K562 (cell line): ENCODE measurements around the gene PALMD. TPM values are rescaled to one million over a fixed set of nuclear protein-coding genes. Genes with fewer than 3 reads are reported as not detected.

Source experiments
- ATAC-seq: fragments of 200-7000 bp; cut with Tn5 transposase; 3 replicates; pipeline ENCODE4 v1.9.1; 2020; ENCODE audit warnings: moderate library complexity
- BruUV-seq: library from RNA; stranded (reverse); fragments of 400-500 nt; replicated peaks from 2 replicates; lab custom pipeline; 2021; lab: Mats Ljungman, UMichigan
- CTCF ChIA-PET: fragments of 300-600 bp; formaldehyde crosslinking; extraction: SDS; loops from one replicate; lab custom pipeline; 2021; ENCODE audit warnings: low intra/inter-chr PET ratio; lab: Yijun Ruan, JAX
- POLR2A ChIA-PET: fragments of 300-600, 350-650 bp; sonication (Branson Sonifier 250); formaldehyde crosslinking; extraction: SDS; loops from one replicate; lab custom pipeline; 2021; ENCODE audit warnings: antibody characterized with exemption, inconsistent platforms; lab: Yijun Ruan, JAX
- DNase-seq, 4 experiments: peaks; one replicate each; pipeline versions ENCODE4 v3.0.0 to v3.0.0-alpha.2; 2011 to 2018; ENCODE audit warnings: low spot score in 3 of 4, mixed read lengths in 3 of 4; ENCODE audit errors: extremely low read depth in 1 of 4
- FAIRE-seq: peaks from 2 replicates; lab custom pipeline; 2011; peaks lifted over from hg19 to GRCh38; lab: Jason Lieb, UNC
- H2AFZ ChIP-seq: 2 replicates; pipeline ENCODE4 v1.6.0; 2011; ENCODE audit warnings: low read depth, low read length, control low read depth, inconsistent platforms
- H3K27ac ChIP-seq: fragments of 200-600 bp; 3 replicates; pipeline ENCODE4 v1.8.0; 2011; ENCODE audit warnings: low read depth, mild to moderate bottlenecking, control low read depth, inconsistent platforms, low read length, moderate library complexity, mixed read lengths; ENCODE audit errors: extremely low read depth
- H3K27me3 ChIP-seq, 2 experiments: fragments of 300-600 bp in 1 of 2; 2 replicates in 1 of 2; 3 replicates in 1 of 2; pipeline versions ENCODE4 v1.6.0 to v1.8.0; 2011; ENCODE audit warnings: inconsistent platforms in 2 of 2, low read length in 2 of 2, mild to moderate bottlenecking in 1 of 2, mixed read lengths in 1 of 2, moderate library complexity in 1 of 2; ENCODE audit not compliant: control insufficient read depth in 2 of 2, insufficient read depth in 2 of 2
- H3K36me3 ChIP-seq: fragments of 300-600 bp; 3 replicates; pipeline ENCODE4 v1.8.0; 2011; ENCODE audit warnings: mild to moderate bottlenecking, low read length, inconsistent platforms; ENCODE audit not compliant: control insufficient read depth, insufficient read depth
- H3K4me1 ChIP-seq, 2 experiments: fragments of 200-600 bp in 1 of 2; replicated peaks in 1 of 2; 2 replicates in 1 of 2; 3 replicates in 1 of 2; pipeline versions ENCODE4 v1.5.1 to v1.8.0; 2011; ENCODE audit warnings: inconsistent platforms in 2 of 2, low read length in 2 of 2, mild to moderate bottlenecking in 1 of 2, mixed read lengths in 1 of 2, moderate library complexity in 1 of 2; ENCODE audit not compliant: control insufficient read depth in 2 of 2, insufficient read depth in 2 of 2
- H3K4me2 ChIP-seq: 2 replicates; pipeline ENCODE4 v1.6.1; 2011; ENCODE audit warnings: low read length, control low read depth, inconsistent platforms, mixed read lengths; ENCODE audit not compliant: insufficient read depth
- H3K4me3 ChIP-seq: fragments of 200-600 bp; sonication (generic), shearing (Covaris generic); 2 replicates; pipeline ENCODE4 v1.5.1; 2016; ENCODE audit warnings: control low read depth, inconsistent platforms
- H3K79me2 ChIP-seq: fragments of 200-600 bp; 3 replicates; pipeline ENCODE4 v1.8.0; 2011; ENCODE audit warnings: low read length, inconsistent platforms; ENCODE audit not compliant: control insufficient read depth, insufficient read depth
- H3K9ac ChIP-seq, 2 experiments: 2 replicates each; pipeline versions ENCODE4 v1.6.0 to v1.6.1; 2011; ENCODE audit warnings: low read depth in 2 of 2, low read length in 2 of 2, control low read depth in 1 of 2, inconsistent platforms in 1 of 2, mild to moderate bottlenecking in 1 of 2, mixed read lengths in 1 of 2; ENCODE audit not compliant: insufficient read depth in 1 of 2
- H3K9me1 ChIP-seq: one replicate; pipeline ENCODE4 v1.6.0; 2011; ENCODE audit warnings: inconsistent platforms, mild to moderate bottlenecking, low read length, moderate library complexity; ENCODE audit not compliant: control insufficient read depth, insufficient read depth
- H3K9me3 ChIP-seq: replicated peaks from 2 replicates; pipeline ENCODE4 v1.5.1; 2011; ENCODE audit warnings: low read depth, low read length, inconsistent platforms; ENCODE audit not compliant: control insufficient read depth, insufficient read depth
- H4K20me1 ChIP-seq: replicated peaks from 2 replicates; pipeline ENCODE4 v1.6.1; 2011; ENCODE audit warnings: low read length, inconsistent platforms, mixed read lengths; ENCODE audit not compliant: control insufficient read depth, insufficient read depth
- RBM17 ChIP-seq: fragments of 200-400 bp; formaldehyde crosslinking; IDR thresholded peaks from 2 replicates; pipeline ENCODE4 v1.6.1; 2017; ENCODE audit warnings: low read depth, mild to moderate bottlenecking, low read length, borderline replicate concordance
- RCOR1 ChIP-seq, 2 experiments: IDR thresholded peaks; 2 replicates each; pipeline ENCODE4 v1.6.1; 2012; ENCODE audit warnings: low read depth in 2 of 2, low read length in 2 of 2, borderline replicate concordance in 1 of 2, improper control_type of control experiment in 1 of 2
- SREBF1 ChIP-seq: fragments of 150-350 bp; IDR thresholded peaks from 2 replicates; pipeline ENCODE4 v1.6.1; 2014; ENCODE audit warnings: antibody characterized with exemption, low read depth, low read length, borderline replicate concordance
- ZBTB34 ChIP-seq: fragments of 250-450 bp; sonication (Bioruptor Pico); IDR thresholded peaks from 2 replicates; pipeline ENCODE4 v1.8.0; 2021; ENCODE audit warnings: mild to moderate bottlenecking, moderate library complexity
- ZNF311 ChIP-seq: fragments of 250-450 bp; sonication (Bioruptor Pico); IDR thresholded peaks from 2 replicates; pipeline ENCODE4 v1.4.0; 2020; ENCODE audit warnings: mild to moderate bottlenecking, moderate library complexity
- ZNF407 ChIP-seq: fragments of 450-650 bp; IDR thresholded peaks from 2 replicates; pipeline ENCODE4 v1.6.1; 2016; ENCODE audit warnings: low read depth
- ZNF696 ChIP-seq: fragments of 250-450 bp; sonication (Bioruptor Pico); conservative IDR thresholded peaks from 2 replicates; pipeline ENCODE4 v1.4.0; 2020; ENCODE audit warnings: mild to moderate bottlenecking, moderate library complexity
- WGBS: fragments of 100-300 bp; shearing (Covaris generic); methylation state at CpG from one replicate; pipeline ENCODE4 v1.1.6; 2016; ENCODE audit warnings: low coverage, mixed read lengths; ENCODE audit not compliant: insufficient coverage; ENCODE audit errors: missing lambda C conversion rate; 5-methylcytosine and 5-hydroxymethylcytosine counted together
- in situ Hi-C: fragments of 300-500 bp; cut with MboI; formaldehyde crosslinking; loops from 4 replicates; pipeline ENCODE4 v1.15.0; 2018; ENCODE audit warnings: inconsistent platforms, mixed read lengths
- intact Hi-C: fragments of 100-400 bp; cut with micrococcal nuclease; formaldehyde crosslinking; loops from 2 replicates; pipeline ENCODE4 v1.14.2; 2022
- polyA plus RNA-seq, 8 experiments: library from polyadenylated mRNA; depleted of rRNA in 4 of 8; stranded (reverse) in 5 of 8; unstranded in 3 of 8; fragments of >200 nt; fragmentation: Nextera tagmentation in 2 of 8; fragmentation: Illumina TruSeq in 1 of 8; extraction: Ambion mirVana in 2 of 8; extraction: Trizol in 1 of 8; gene quantifications; 2 replicates each; pipeline versions ENCODE4 v1.2.1 to v1.2.3, GENCODE V29; 2011 to 2014; ENCODE audit warnings: inconsistent platforms in 1 of 8, missing spikeins in 1 of 8
- total RNA-seq, 7 experiments: library from RNA; depleted of rRNA in 6 of 7; stranded (reverse); fragments of >200 nt in 6 of 7; fragmentation: Illumina TruSeq in 2 of 7; extraction: Trizol in 2 of 7; gene quantifications; 2 replicates each; pipeline versions ENCODE4 v1.2.1 to v1.2.3, GENCODE V29; 2011 to 2021; ENCODE audit warnings: low replicate concordance in 1 of 7
- TF ChIP-seq, protein P1 (sequence below): sonication (generic); formaldehyde crosslinking; IDR thresholded peaks from 2 replicates; pipeline ENCODE4 v1.8.0; 2023; ENCODE audit warnings: mild to moderate bottlenecking, missing genetic modification reagents

PALMD gene
- total and polyA plus RNA-seq, 9 of the 15 experiments (the other 6 are each of a cell fraction or from before 2014, with no cell fraction given), result 2.7 to 13.5 (median 5.4) TPM

- ChIA-PET POLR2A (interaction anchor here (1.1 kb wide), 1 partner anchor 10 kb away, joined by 3 read pairs; no protein-coding TSS in a partner anchor), CTCF (no interaction called here)
- H4K20me1 ChIP-seq, result no peaks in the 10 kb centered on the region
- no peaks in the 10 kb centered on the region for H3K4me1 ChIP-seq
- BruUV-seq, result no TSS peak
- FAIRE-seq (no peak), ATAC-seq (no peak), DNase-seq (no peak)
- H3K36me3 ChIP-seq, result no peaks in the 10 kb centered on the region
- H3K4me2 ChIP-seq, result no peak overlapping the region
- no peak overlapping the region for H3K27ac ChIP-seq
- in situ Hi-C loops, result no loop called here
- H3K9me1 ChIP-seq, result no peaks in the 10 kb centered on the region
- intact Hi-C loops, result no loop called here
- H3K9ac ChIP-seq, result no peak overlapping the region
- no peak overlapping the region for H2AFZ ChIP-seq
- 11% methylated on average over 1 of the region's 1 CpG for WGBS
- no peaks in the 10 kb centered on the region for H3K27me3 ChIP-seq
- H3K4me3 ChIP-seq, result no peak overlapping the region
- no peaks in the 10 kb centered on the region for H3K79me2 ChIP-seq
- no peaks in the 10 kb centered on the region for H3K9me3 ChIP-seq
- TF ChIP-seq ZNF407 (no peak), ZNF696 (no peak), RBM17 (no peak), SREBF1 (no peak), RCOR1 (IDR thresholded peaks at IDR 0.05; ENCODE audit: borderline replicate concordance in 1 of 2, low read depth in 2 of 2, low read length in 2 of 2) (no peak), ZNF311 (no peak), ZBTB34 (CRISPR knock-in tag) (no peak)
- TF ChIP-seq, protein P1, sequence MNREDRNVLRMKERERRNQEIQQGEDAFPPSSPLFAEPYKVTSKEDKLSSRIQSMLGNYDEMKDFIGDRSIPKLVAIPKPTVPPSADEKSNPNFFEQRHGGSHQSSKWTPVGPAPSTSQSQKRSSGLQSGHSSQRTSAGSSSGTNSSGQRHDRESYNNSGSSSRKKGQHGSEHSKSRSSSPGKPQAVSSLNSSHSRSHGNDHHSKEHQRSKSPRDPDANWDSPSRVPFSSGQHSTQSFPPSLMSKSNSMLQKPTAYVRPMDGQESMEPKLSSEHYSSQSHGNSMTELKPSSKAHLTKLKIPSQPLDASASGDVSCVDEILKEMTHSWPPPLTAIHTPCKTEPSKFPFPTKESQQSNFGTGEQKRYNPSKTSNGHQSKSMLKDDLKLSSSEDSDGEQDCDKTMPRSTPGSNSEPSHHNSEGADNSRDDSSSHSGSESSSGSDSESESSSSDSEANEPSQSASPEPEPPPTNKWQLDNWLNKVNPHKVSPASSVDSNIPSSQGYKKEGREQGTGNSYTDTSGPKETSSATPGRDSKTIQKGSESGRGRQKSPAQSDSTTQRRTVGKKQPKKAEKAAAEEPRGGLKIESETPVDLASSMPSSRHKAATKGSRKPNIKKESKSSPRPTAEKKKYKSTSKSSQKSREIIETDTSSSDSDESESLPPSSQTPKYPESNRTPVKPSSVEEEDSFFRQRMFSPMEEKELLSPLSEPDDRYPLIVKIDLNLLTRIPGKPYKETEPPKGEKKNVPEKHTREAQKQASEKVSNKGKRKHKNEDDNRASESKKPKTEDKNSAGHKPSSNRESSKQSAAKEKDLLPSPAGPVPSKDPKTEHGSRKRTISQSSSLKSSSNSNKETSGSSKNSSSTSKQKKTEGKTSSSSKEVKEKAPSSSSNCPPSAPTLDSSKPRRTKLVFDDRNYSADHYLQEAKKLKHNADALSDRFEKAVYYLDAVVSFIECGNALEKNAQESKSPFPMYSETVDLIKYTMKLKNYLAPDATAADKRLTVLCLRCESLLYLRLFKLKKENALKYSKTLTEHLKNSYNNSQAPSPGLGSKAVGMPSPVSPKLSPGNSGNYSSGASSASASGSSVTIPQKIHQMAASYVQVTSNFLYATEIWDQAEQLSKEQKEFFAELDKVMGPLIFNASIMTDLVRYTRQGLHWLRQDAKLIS, result no peak
Measured at GRCh38 chr1:99670583-99670982, 24.7 kb downstream of the PALMD start.
